AML-193 (cell line): ENCODE measurements around the gene TOPORS.

Experiments used
- DNase-seq, 2 experiments: peaks; one replicate each; lab custom pipeline; 2025; lab: John Stamatoyannopoulos, UW

The TOPORS gene

DNA sequence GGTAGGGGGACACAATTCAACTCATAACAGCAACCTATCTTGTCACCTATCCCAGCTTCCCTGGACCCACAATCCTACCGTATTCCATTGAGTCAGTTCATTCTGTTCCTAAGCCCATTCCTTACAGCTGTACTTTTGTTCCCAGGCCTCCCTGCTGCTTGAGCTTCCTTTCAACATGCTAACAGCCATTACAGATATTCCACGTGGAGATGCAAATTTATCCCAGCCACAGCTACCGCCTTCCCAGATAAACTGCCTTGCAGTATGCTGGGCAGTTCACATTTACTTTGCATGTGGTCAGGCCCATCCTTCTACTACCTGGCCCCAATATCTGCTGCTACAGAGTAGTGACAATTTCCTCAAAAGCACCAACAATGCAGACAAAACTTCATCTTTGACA, 49.4 kb downstream of the TOPORS start:
- DNase-seq: no peak

DNA sequence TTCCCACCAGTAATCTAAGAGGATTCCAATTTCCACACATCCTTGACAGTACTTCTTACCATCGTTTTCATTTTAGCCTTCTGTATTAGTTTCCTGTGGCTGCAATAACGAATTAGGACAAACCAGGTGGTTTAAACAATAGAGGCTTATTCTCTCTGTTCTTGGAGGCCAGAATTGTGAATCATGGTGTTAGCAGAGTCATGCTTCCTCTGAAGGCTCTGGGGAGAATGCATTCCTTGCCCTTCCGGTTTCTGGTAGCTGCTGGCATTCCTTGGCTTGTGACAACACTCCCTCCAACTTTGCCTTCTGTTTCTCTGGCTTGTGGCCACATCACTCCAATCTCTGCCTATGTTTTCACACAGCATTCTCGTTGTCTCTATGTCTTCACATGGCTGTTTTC, 49.9 kb downstream of the TOPORS start:
- no peak for DNase-seq

- DNase-seq: no peak
These were observed 50.5 kb downstream of the TOPORS start for GRCh38 chr9:32501868-32502267.

DNA sequence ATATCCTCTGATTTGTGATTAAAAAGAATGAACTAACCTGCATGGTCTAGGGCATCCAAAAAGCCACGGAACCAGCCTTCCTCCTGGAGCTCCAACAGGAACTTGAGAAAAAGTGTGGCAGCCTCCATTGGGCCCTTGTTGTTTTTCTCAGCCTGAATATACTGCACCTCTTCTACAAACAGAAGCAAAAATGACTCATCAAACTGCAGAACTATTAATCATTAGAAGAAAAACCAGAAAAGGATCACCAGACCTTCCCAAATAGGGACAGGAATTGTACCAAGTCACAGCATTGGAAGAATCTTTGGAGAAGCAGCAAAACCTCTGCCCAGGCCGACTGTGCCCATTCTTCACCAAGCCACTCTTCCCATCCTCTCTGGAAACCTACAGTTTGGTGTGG, 51.6 kb downstream of the TOPORS start:
- DNase-seq: no peak

- no peak for DNase-seq
These were observed 54.5 kb downstream of the TOPORS start for GRCh38 chr9:32497921-32498320.

DNA sequence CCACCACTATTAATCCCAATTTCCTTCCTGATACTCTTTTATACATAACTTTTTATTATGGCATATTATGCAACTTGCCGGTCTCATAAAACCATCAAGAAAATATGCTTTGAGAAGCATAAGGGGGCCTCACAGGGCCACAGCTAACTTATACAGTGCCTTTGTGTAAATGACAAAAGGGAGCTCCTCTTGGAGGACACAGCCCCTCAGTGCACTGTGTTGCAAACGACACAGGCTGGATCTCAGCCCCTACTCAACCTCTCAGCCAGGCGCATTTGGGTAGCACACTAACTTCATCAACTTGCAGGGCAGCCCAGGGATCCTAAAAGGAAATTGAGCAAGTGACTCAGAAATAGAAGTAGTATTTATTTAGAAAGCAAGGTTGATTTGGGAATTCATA, 61.8 kb downstream of the TOPORS start:
- DNase-seq: no peak
